Activated naive CD4-positive, alpha-beta T cell treated with anti-CD3 and anti-CD28 coated beads, Interleukin-2, amount 50 U/mL, for 16 hours (primary cell): ENCODE data around the gene C4orf54.

Experiments
- DNase-seq: peaks from one replicate; pipeline ENCODE4 v3.0.0-alpha.2; 2020

The C4orf54 gene

GRCh38 chr4:99617374-99617773 lies 40.3 kb downstream of the C4orf54 start:
- DNase-seq, result no peak

- DNase-seq, result no peak
Measured at GRCh38 chr4:99615170-99615820, 42.3 kb downstream of the C4orf54 start.

GRCh38 chr4:99614491-99614890 lies 43.1 kb downstream of the C4orf54 start:
- no peak for DNase-seq

- no peak for DNase-seq
Measured at GRCh38 chr4:99612704-99613103, 44.9 kb downstream of the C4orf54 start.

GRCh38 chr4:99612281-99612680 lies 45.3 kb downstream of the C4orf54 start:
- no peak for DNase-seq

GRCh38 chr4:99610605-99611175 lies 46.9 kb downstream of the C4orf54 start:
- no peak for DNase-seq

- no peak for DNase-seq
Measured at GRCh38 chr4:99608417-99608816, 49.2 kb downstream of the C4orf54 start.
